NCI-H1092 treated with DMSO at 0.1 percent for 48 hours (cell line): ENCODE results near the gene SMPDL3B.
A peak's percentile ranks its signal among the peaks of the same experiment; 100 is the strongest.

Experiments
- DNase-seq: peaks from one replicate; lab custom pipeline; 2025; lab: John Stamatoyannopoulos, UW

Gene SMPDL3B

GRCh38 chr1:27940870-27941560 is 6.2 kb downstream of the SMPDL3B start:
- peak; percentile 19 for DNase-seq

DNA sequence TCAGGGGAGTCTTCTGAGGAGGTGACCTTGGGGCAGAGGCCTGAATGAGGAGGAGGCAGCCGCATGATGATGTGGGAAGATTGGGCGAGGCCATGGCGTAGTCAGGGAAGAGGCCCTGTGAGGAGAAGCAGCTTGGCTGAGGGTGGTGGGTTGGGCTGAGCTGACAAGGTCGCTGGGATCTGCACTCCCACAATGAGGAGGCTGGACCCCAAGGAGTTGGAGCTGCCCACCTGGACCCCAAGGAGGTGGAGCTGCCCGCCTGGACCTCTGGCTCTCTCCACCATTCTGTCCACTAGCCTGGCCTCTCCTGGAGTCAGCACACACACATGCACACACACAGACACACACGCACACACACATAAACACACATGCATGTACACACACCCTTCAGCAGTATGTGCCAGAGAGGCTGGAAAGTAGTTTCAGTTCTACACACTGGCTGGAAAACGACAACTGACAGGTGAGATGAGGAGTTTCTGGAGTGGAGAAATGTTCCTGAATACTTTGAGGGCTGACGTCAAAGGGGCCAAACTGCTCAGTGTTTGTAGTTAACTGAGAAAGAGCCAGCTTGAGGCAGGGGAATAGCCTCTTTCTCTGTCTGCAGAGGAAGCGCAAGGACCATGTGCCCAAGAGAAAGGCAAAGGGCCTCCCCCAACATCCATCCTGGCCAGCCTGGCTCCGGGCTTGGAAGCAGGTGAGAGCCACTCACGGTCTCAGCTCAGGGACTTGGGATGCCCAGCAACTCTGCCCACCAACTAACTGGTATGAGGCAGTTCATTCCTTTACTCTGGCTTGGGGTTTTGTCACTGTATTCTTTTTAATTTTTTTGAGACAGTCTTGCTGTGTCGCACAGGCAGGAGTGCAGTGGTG is 7.1 kb downstream of the SMPDL3B start:
- DNase-seq = no peak

GRCh38 chr1:27945020-27945419 is 10.2 kb downstream of the SMPDL3B start:
- DNase-seq = no peak

GRCh38 chr1:27949027-27949426 is 14.2 kb downstream of the SMPDL3B start:
- DNase-seq = no peak

DNA sequence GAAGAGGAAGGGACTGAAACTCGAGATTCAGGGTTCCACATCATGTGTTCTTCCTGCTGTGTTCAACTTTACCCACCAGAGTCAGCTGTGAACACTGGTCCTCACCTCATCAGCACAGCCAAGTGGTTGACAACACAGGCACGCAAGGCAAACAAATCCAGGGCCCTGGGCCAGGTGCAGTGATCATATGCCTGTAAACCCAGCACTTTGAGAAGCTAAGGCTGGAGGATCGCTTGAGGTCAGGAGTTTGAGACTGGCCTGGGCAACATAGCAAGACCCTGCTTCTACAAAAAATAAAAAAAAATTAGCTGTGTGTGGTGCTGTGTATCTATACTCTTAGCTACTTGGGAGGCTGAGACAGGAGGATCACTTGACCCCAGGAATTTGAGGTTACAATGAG is 16.6 kb downstream of the SMPDL3B start:
- DNase-seq = no peak

GRCh38 chr1:27952147-27952546 is 17.3 kb downstream of the SMPDL3B start:
- DNase-seq = no peak

DNA sequence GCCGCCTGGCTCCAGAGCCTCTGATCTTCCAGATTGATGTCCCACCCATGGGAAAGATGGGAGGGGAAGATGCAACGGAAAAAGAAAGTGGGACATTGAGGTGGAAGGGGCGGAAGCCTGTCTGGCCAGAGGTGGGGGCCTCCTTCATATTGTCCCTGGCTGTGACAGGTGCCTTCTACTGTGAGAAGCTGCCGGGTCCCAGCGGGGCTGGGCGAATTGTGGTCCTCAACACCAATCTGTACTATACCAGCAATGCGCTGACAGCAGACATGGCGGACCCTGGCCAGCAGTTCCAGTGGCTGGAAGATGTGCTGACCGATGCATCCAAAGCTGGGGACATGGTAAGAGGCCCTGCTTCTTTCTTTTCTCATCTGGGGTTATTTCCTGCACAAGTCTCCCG is 19.4 kb downstream of the SMPDL3B start:
- DNase-seq = no peak

DNA sequence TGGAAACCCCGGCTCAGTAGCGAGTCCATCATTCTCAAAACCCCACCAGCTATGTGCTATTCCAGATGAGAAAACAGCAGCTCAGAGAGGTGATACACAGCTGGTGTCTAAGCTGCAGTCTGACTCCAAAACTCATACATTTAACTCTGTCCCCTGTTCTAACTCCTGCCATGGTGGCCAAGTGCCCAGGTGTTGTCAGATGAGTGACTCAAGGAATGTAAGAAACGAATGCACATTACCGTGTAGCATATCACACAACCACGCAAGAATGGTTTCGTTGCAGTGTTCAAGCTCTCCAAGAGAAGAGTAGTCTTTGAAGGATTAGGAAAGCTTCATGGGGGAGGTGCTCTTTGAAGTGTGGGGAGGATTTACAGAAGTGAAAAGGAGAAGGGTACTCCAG is 20.3 kb downstream of the SMPDL3B start:
- no peak for DNase-seq

DNA sequence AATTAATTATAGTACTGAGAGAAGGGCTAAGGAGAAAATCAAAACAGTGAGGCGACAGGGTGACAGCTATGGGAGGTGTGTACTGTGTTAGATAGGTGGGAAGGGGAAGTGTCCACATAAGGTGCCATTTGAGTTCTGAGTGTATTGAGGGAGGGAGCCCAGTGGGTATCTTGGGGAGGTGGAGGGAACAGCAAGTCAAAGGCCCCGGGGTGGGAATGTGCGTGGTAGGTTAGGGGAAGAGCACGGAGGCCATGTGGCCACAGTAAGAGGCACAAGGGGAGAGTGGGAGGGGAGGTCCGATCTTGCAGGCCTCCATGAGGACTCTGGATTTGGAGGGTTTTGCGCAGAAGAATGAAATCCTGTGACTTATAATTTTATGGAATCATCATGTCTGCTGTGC is 22.0 kb downstream of the SMPDL3B start:
- DNase-seq = no peak

- no peak for DNase-seq
These were observed 22.9 kb downstream of the SMPDL3B start for GRCh38 chr1:27957655-27958054.

DNA sequence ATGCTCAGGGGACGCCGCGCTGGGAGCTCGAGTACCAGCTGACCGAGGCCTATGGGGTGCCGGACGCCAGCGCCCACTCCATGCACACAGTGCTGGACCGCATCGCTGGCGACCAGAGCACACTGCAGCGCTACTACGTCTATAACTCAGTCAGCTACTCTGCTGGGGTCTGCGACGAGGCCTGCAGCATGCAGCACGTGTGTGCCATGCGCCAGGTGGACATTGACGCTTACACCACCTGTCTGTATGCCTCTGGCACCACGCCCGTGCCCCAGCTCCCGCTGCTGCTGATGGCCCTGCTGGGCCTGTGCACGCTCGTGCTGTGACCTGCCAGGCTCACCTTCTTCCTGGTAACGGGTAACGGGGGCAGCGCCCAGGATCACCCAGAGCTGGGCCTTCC is 23.7 kb downstream of the SMPDL3B start:
- DNase-seq = no peak

DNA sequence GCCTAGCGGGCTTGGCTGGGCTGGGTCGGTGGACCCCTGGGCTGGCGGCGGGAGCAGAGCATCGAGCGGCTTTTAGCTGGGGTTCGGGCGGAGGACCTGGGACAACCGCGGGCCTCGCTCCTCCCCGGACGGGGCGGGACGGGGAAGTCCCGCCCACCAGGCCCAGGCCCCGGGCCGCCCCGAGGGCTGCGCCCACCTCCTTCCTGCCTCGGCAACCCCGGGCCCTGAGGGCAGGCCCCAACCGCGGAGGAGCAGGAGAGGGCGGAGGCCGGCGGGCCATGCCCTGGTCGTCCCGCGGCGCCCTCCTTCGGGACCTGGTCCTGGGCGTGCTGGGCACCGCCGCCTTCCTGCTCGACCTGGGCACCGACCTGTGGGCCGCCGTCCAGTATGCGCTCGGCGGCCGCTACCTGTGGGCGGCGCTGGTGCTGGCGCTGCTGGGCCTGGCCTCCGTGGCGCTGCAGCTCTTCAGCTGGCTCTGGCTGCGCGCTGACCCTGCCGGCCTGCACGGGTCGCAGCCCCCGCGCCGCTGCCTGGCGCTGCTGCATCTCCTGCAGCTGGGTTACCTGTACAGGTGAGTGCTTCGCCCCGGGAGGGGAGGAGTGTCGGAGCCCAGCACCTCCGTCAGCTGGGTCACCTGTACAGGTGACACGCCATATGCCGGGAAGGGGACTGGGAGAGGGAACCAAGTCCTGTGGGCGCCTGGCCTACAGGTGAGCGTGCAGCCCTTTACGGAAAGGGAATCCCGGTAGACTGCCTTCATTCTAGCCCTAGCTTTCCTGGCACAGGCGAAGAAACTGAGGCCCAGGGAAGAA is 25.2 kb downstream of the SMPDL3B start, which contains the start of gene XKR8:
XKR8 (plus strand) TSS at position 182 of the 812 bp plus-strand sequence; CDS start at position 279, 97 bp downstream.
- DNase-seq = peak; percentile 11

DNA sequence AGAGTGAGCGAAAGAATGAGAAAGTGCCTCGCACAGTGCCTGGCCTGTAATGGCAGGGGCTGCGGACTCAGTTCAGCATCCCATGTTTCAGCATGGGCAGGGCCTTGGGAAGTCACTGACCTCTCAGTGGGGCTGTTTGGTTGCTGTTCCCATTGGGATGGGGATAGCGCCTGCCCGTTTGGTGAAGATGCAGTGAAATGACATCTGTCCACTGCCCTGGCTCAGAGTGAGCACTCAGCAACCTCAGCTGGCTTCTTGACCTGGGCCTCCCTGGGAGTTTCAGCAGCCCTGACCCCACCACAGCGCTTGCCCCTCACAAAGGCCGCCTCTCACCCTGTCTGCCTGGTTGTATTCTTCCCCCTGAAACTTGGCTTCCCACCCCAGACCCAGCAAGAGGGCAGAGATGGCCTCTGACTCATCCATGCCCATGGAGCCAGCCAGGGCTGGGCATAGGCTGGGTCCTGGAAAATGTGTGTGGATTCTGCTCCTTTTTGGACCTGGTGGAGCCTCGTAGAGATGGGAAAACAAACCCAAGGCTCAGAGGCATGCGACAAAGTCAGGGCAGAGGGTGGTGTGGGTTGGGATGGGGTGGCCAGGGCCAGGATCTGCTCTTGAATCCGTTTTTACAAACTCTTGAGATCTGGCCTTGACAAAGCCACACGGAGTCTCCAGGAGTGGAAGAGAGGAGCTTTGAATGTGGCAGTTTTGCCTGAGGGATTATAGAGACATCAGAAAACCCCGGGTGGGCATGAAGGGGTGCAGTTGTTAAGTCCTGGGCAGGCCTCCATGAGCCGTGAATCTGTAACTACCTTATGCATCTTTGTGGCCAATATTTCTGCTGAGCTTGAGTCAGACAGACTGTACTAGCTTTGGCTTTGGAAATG is 26.2 kb downstream of the SMPDL3B start:
- no peak for DNase-seq

GRCh38 chr1:27961646-27962221 is 26.9 kb downstream of the SMPDL3B start:
- DNase-seq = no peak

- no peak for DNase-seq
These were observed 28.6 kb downstream of the SMPDL3B start for GRCh38 chr1:27963393-27963792.

GRCh38 chr1:27966402-27967105 is 31.8 kb downstream of the SMPDL3B start:
- no peak for DNase-seq

DNA sequence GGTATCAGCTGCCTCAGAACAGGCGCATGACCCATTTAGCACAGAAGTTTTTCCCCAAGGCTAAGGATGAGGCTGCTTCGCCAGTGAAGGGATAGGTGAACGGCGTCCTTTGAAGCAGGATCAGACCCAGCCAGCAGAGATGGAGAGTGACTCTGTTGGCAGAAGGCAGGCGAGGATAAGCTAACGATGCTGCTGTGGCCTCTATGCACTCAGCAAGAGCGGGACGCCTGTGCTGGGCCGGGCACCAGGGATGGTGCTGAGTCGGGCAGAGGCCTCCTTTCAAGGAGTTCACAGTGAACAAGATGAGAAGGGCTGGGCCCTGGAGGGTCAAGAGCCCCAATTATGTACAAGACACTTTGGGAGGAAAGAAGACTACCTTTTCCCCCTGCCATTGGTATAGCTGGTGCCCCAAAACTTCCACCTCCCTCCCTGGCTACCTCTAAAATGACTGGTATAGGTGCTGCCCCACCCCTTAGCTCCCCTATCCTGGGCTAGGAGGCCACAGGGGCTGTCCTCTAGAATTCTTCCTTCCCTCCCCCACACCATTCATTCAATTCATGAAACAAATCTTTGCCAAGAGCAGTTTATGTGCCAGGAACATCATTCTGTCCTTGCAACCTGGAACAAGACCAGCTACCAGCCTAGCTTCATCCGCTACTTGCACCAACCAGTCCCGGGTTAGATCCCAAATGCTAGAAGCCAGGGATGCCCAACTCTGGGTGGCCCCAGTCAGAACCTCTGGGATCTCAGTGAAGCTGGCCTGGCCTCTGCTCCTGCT is 32.5 kb downstream of the SMPDL3B start:
- no peak for DNase-seq

DNA sequence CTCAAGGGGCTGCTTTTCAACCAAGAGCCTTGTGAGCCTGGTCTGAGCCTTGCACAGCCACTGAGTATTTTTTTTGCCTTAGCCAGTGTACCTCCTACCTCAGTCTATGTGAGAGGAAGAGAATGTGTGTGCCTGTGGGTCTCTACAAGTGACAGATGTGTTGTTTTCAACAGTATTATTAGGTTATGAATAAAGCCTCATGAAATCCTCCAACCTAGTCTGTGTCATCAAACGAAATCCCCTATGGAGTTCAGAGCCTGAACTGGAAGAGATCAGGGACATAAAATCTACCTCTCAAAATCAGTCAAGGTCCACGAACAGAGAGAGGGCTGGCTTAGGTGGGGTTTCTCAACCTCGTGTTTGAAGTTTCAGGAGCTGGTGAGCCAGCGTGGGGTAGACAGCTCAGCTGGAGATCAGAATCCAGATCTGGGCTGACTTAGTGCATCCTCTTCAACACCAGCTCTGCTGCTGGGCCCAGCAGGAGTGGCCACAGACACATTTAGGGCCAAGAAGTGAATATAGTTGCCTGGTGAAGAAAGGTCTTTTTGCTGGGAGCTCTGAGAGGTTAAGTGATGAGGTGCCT is 33.2 kb downstream of the SMPDL3B start:
- DNase-seq = no peak

- DNase-seq = no peak
These were observed 33.9 kb downstream of the SMPDL3B start for GRCh38 chr1:27968692-27969091.
